ENCODE data around the gene ACKR4. TPM values are rescaled to one million over a fixed set of nuclear protein-coding genes. Genes with fewer than 3 reads are reported as not detected.

ACKR4 gene
- total RNA-seq, 1 donor from 2014 or later, result 0.64 TPM

DNA sequence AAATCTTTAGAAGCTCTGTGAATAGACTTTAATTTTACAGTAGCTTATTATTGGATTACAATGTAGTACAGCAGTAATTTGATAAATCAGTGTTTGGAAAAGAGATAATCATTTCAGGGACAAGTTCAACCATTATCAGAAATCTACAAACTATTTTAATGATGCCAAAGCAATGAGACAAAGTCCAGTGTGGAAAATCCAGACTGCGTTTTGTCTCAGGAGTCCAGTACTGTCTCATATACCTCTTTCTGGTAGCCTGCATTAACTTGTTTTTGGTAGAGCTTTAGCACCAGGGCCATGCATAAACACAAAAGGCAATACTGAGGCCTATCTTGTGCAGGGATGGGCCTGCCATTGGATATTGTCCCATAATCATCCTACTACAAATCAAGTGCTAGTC, 19.7 kb downstream of the ACKR4 start:
- no peak overlapping the region for H3K27ac Mint-ChIP-seq (ENCODE audit: unreplicated experiment)
- TF ChIP-seq, protein P1, sequence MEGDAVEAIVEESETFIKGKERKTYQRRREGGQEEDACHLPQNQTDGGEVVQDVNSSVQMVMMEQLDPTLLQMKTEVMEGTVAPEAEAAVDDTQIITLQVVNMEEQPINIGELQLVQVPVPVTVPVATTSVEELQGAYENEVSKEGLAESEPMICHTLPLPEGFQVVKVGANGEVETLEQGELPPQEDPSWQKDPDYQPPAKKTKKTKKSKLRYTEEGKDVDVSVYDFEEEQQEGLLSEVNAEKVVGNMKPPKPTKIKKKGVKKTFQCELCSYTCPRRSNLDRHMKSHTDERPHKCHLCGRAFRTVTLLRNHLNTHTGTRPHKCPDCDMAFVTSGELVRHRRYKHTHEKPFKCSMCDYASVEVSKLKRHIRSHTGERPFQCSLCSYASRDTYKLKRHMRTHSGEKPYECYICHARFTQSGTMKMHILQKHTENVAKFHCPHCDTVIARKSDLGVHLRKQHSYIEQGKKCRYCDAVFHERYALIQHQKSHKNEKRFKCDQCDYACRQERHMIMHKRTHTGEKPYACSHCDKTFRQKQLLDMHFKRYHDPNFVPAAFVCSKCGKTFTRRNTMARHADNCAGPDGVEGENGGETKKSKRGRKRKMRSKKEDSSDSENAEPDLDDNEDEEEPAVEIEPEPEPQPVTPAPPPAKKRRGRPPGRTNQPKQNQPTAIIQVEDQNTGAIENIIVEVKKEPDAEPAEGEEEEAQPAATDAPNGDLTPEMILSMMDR (IDR thresholded peaks at IDR 0.05), result no peak
- no peaks in the 10 kb centered on the region for H3K4me1 Mint-ChIP-seq (ENCODE audit: unreplicated experiment)
- H3K36me3 Mint-ChIP-seq (ENCODE audit: unreplicated experiment), result peaks cover 41% of the 10 kb centered on the region
- H3K4me3 Mint-ChIP-seq (ENCODE audit: unreplicated experiment), result no peak overlapping the region
- H3K9me3 Mint-ChIP-seq (ENCODE audit: unreplicated experiment), result peaks cover 24% of the 10 kb centered on the region
- no peak for DNase-seq (ENCODE audit: extremely low spot score, unreplicated experiment)
- no peaks in the 10 kb centered on the region for H3K27me3 Mint-ChIP-seq (ENCODE audit: unreplicated experiment)

DNA sequence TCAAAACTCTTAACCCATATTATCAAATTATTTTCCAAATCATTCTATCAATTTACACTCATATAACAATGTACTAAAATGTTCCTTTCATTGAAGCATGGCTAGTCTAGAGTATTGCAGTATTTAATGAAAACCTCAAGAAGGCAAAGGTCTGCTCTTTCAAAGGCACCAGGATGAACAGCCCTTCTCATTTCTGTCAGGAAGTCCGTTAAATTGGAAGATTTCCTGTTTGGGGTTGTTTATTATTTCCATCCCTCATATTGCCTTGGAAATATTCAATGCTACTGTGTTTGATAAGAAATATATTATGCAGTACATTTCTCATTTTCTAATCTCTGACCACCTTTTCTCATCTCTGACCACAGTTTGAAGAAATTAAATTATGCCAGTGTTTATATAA, 25.1 kb downstream of the ACKR4 start:
- H3K9me3 Mint-ChIP-seq (ENCODE audit: unreplicated experiment), result peaks cover 14% of the 10 kb centered on the region
- H3K36me3 Mint-ChIP-seq (ENCODE audit: unreplicated experiment), result peaks cover 32% of the 10 kb centered on the region
- TF ChIP-seq, protein P1 (IDR thresholded peaks at IDR 0.05), result no peak
- no peak overlapping the region for H3K27ac Mint-ChIP-seq (ENCODE audit: unreplicated experiment)
- no peak for DNase-seq (ENCODE audit: extremely low spot score, unreplicated experiment)
- H3K27me3 Mint-ChIP-seq (ENCODE audit: unreplicated experiment), result no peaks in the 10 kb centered on the region
- H3K4me1 Mint-ChIP-seq (ENCODE audit: unreplicated experiment), result peaks cover 6% of the 10 kb centered on the region
- no peak overlapping the region for H3K4me3 Mint-ChIP-seq (ENCODE audit: unreplicated experiment)

DNA sequence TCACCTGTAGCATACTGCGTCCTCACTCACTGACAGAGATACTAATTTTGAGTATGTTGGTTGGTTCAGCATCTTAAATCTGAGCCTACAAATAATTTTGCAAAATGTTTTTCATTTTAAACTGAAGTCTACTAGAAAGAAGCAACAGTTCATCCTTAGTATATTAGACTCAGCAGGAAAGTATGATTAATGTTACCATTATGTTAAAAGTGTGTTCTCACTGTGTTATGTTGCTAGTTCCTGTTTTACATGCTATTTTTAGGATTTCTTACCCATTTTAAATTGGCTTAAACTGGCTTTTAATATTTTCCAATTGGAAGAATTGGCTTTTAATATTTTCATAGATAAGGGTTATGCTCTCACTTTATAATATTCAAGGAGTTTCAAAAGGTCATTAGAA, 25.7 kb downstream of the ACKR4 start:
- peaks cover 32% of the 10 kb centered on the region for H3K36me3 Mint-ChIP-seq (ENCODE audit: unreplicated experiment)
- no peak overlapping the region for H3K27ac Mint-ChIP-seq (ENCODE audit: unreplicated experiment)
- no peaks in the 10 kb centered on the region for H3K27me3 Mint-ChIP-seq (ENCODE audit: unreplicated experiment)
- H3K9me3 Mint-ChIP-seq (ENCODE audit: unreplicated experiment), result peaks cover 14% of the 10 kb centered on the region
- no peak for DNase-seq (ENCODE audit: extremely low spot score, unreplicated experiment)
- TF ChIP-seq, protein P1 (IDR thresholded peaks at IDR 0.05), result no peak
- H3K4me1 Mint-ChIP-seq (ENCODE audit: unreplicated experiment), result peaks cover 6% of the 10 kb centered on the region
- H3K4me3 Mint-ChIP-seq (ENCODE audit: unreplicated experiment), result no peak overlapping the region

GRCh38 chr3:132623646-132624045, 26.6 kb downstream of the ACKR4 start:
- Mint-ChIP-seq H3K9me3 (ENCODE audit: unreplicated experiment) (peaks cover 14% of the 10 kb centered on the region), H3K4me1 (ENCODE audit: unreplicated experiment) (peaks cover 6% of the 10 kb centered on the region), H3K4me3 (ENCODE audit: unreplicated experiment) (no peak overlapping the region), H3K27ac (ENCODE audit: unreplicated experiment) (no peak overlapping the region), H3K36me3 (ENCODE audit: unreplicated experiment) (peaks cover 37% of the 10 kb centered on the region), H3K27me3 (ENCODE audit: unreplicated experiment) (no peaks in the 10 kb centered on the region)
- TF ChIP-seq, protein P1 (IDR thresholded peaks at IDR 0.05), result no peak
- no peak for DNase-seq (ENCODE audit: extremely low spot score, unreplicated experiment)

DNA sequence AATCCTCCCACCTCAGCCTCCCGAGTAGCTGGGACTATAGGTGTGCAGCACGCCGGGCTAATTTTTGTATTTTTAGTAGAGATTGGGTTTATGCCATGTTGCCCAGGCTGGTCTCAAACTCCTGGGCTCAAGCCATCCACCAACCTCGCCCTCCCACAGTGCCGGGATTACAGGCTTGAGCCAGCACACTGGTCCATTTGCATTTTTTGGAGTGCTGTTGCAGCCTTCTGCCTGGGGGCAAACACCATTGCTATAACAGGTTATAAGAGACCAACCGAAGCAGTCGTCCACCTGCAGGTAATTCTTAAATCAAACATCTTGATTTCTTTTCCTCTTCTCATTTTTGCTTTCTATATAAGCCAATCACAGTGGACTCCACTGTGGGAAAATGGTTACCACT, 27.7 kb downstream of the ACKR4 start:
- H3K9me3 Mint-ChIP-seq (ENCODE audit: unreplicated experiment), result peaks cover 14% of the 10 kb centered on the region
- H3K4me1 Mint-ChIP-seq (ENCODE audit: unreplicated experiment), result peaks cover 10% of the 10 kb centered on the region
- H3K27ac Mint-ChIP-seq (ENCODE audit: unreplicated experiment), result no peak overlapping the region
- no peak for DNase-seq (ENCODE audit: extremely low spot score, unreplicated experiment)
- peaks cover 38% of the 10 kb centered on the region for H3K36me3 Mint-ChIP-seq (ENCODE audit: unreplicated experiment)
- TF ChIP-seq, protein P1 (IDR thresholded peaks at IDR 0.05), result no peak
- no peak overlapping the region for H3K4me3 Mint-ChIP-seq (ENCODE audit: unreplicated experiment)
- no peaks in the 10 kb centered on the region for H3K27me3 Mint-ChIP-seq (ENCODE audit: unreplicated experiment)

Data from osteocyte (in vitro differentiated cells).